GM04503 (cell line): ENCODE data around the gene HMGA1.

Source experiments
- DNase-seq: peaks from one replicate; pipeline ENCODE4 v3.0.0-alpha.2; 2012; ENCODE audit warnings: low read depth

The HMGA1 gene

DNA sequence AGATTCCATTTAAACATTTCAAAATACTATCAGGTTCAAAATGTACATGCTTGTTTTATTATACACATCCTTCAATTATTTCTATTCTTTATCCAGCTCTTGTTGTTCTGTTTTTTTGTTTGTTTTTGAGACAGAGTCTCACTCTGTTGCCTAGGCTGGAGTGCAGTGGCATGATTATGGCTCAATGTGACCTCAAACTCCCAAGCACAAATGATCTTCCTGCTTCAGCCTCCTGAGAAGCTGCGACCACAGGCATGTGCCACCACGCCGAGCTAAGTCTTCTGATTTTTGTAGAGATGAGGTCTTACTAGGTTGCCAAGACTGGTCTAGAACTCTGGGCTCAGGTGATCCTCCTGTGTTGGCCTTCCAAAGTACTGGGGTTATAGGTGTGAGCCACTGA, 56.3 kb downstream of the HMGA1 start:
- DNase-seq = no peak

DNA sequence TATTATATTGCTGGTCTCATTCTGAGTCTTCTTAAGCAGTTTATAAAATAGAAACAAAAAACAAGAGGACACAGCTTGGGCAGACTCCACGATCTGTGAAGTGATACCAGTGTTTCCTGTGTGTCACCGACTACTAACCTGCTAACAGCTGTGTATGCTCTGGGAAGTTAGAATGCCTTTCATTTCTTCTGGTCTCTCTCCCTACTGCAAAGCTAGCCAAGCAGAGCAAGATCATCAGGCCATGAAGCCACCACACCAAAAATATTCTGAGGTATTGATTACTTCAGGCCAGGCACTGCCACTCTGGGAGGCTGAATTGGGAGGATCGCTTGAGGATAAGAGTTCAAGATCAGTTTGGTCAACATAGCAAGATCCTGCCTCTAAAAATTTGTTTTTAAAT, 59.0 kb downstream of the HMGA1 start:
- DNase-seq = no peak
